DMS53 (cell line): ENCODE results near the gene GTF2A1L.
"Not testable (repeated sequence)": the region's sequence is repeated elsewhere in the genome, so short reads cannot be mapped to it uniquely, and the experiment has no call there.

ENCODE experiments used
- DNase-seq: peaks from one replicate; lab custom pipeline; 2025; lab: John Stamatoyannopoulos, UW

The GTF2A1L gene

DNA sequence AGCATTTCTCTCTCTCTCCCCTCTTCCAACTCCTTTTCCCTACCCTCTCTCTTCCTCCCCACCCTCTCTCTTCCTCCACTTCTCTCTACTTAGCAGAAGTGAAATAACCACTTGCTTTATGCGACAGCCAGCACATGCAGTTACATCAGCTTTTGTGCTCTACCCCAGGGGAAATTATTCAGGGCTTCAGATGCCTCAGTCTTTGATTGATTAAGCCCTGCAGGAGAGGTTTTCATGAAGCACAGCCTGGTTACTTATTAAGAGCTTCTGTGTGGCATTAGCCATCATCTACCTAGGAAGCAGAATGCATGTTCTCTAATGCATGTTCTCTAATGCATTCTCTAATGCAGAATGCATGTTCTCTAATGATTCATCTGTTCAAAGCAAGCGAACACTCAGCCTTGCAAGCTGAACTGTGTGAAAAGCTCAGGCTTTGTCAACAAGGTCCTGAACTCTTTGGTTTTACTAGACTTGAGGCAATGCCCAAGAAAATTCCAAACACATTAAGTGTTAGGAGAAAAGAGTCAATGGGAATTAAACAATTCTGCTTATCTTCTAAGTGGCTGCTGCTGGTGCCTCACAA lies 81.8 kb downstream of the GTF2A1L start:
- no peak for DNase-seq

DNA sequence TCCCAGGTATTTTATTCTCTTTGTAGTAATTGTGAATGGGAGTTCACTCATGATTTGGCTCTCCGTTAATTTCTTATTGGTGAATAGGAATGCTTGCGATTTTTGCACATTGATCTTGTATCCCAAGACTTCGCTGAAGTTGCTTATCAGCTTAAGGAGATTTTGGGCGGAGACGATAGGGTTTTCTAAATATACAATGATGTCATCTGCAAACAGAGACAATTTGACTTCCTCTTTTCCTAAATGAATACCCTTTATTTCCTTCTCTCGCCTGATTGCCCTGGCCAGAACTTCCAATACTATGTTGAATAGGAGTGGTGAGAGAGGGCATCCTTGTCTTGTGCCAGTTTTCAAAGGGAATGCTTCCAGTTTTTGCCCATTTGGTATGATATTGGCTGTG lies 86.0 kb downstream of the GTF2A1L start:
- DNase-seq = not testable (repeated sequence)

- DNase-seq = peak; percentile 81
Measured at GRCh38 chr2:48707466-48707865, 89.8 kb downstream of the GTF2A1L start.

DNA sequence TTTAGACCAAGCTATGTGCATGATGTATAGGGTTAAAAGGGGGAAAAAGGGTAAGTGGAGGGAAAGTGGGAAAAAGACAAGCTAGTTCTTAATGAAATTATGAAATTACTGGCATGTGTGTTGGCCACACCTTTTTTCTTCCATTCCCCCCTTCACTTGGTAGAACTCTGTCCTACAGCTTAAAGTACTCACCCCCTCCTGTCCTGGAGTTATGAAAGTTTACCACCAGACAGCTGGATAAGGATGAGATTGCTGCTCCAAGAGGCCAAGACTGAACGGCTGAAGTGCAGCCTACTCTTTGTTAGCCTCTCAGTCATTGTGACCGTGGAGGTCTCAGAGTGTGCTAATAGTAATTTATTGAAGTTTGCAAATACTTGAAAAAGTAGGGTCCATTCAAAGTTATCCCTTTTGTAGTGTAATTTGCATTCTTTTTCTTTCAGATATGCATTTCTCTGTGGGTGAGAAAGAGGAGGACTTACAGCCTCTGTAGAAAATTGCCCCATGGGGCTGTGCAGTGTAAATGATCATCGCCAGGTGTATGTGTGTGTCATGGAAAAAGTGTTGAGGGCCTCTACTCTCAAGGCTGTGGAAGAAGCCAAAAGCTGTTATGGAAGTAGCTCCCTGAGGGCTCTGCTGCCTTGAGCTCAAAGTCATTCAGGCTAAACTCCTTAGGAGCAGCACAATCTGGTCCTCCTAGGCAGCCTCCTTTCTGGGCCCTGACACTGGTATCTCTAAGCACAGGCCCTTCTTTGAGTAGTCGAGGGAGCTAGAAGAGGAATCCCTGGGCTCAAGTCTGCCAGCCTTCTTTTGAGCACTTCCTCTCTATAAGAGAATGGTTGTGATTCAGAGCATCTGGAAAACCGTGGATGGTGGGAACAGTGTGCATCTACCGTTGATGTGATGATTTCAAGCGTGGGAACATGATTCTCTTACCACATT lies 91.7 kb downstream of the GTF2A1L start:
- no peak for DNase-seq

GRCh38 chr2:48711343-48711742 lies 93.7 kb downstream of the GTF2A1L start:
- DNase-seq = no peak

DNA sequence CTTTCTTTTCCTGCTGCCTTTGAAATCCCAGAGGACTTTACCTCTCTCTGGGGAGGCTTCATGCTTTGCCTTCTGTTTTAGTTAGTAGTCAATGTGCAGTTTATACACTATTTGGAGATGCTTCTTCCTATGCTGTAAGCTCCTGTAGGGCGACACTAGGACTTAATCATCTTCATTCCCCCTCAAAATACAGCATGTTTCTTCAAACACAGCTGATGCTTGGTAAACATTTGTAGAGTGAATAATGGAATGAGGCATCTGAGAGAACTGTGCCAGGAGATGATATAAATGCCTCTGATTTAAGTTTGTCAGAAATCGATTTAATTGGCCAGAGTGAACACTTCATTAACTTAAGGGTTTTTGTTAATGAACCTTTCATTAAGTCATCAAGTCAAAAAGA lies 94.5 kb downstream of the GTF2A1L start:
- peak; percentile 25 for DNase-seq

- DNase-seq = no peak
Measured at GRCh38 chr2:48713647-48714046, 96.0 kb downstream of the GTF2A1L start.

DNA sequence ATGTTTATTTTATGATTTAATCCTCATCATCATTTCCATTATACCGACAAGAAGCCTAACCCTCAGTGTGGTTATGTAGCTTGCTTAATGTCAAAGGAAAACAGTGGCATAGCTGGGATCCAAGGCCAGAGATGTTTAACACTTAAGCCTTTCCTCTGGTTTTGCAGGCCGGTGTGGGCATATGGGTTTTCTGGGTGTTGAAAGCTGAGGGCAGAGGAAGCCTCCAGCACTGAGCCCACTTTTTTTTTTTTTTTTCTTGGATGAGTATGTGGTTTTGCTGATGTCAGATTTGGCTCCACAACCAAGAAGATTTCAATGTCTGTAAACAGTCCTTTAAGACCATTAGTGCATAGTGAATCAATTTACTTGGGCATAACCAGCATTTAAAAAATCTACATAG lies 96.6 kb downstream of the GTF2A1L start:
- no peak for DNase-seq

DNA sequence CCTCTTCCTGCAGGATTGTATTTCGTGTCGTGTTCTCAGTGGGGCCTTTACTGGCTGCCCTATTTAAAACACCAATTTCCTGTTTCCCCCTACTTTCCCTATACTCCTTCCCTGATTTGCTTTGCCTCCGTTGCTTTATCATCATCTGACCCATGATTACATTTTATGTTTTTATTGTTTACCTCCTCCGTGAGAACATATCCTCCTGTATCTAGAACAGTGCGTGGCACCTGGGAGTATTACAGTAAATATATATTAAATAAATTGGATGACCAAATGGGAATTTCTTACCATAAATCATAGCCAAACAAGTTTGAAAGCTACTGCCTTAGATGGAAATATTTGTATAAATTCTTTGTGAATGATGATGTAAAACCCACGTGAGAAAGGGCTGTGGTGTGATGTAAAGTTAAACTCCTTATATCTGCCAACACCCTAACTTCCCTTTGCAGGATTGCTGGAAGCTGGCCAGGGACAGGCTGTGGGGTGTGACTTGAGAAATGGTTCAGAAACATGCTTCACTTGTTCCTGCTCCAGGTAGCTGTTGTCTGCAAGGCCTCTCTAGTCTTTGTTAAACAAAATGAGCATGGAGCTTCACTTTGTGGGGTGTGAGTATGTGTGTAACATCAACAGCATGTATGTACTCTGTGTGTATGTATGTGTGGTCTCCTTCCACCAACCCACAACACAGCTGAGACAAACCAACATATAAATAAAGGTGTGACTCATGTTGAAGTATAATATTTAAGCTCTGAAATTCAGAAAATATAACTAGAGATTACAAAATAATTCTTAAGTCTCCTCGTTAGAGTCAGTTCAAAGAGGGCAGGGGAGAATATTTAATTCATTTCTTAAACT lies 97.6 kb downstream of the GTF2A1L start:
- peak; percentile 8 for DNase-seq

- DNase-seq = no peak
Measured at GRCh38 chr2:48715956-48716355, 98.3 kb downstream of the GTF2A1L start.

GRCh38 chr2:48717846-48718245 lies 100.2 kb downstream of the GTF2A1L start:
- DNase-seq = no peak

DNA sequence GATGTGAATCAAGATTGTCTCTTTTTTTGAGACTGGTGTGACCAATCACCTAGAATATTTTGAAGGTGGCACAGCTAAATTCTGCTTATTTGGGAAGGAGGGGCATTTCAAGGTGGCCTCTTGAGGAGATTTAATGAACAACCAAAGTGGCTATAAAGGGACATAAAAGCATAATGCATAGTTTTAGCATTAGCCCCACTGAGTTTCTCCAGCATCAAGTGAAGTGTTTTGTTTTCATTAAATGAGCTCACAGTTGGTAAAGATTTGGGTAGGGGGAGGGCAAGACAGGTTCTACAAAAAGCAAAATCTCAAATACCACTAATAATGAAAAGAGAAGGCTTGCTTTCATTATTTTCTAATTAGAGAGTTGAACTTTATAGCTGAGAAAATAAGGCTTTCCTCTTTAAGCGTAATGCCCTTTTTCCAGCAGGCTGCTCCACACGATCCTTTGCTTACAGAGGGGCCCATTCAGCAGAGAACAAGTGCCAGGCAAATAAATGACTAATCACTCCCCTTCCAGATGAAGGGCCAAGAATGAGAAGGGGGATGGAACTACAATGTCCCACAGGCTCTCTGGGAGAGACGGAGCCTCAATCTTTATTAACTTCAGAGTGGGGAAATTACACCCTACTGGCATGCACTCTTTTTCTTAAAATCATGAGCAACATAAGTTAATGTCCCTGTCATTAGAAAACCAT lies 102.0 kb downstream of the GTF2A1L start:
- peak; percentile 93 for DNase-seq

DNA sequence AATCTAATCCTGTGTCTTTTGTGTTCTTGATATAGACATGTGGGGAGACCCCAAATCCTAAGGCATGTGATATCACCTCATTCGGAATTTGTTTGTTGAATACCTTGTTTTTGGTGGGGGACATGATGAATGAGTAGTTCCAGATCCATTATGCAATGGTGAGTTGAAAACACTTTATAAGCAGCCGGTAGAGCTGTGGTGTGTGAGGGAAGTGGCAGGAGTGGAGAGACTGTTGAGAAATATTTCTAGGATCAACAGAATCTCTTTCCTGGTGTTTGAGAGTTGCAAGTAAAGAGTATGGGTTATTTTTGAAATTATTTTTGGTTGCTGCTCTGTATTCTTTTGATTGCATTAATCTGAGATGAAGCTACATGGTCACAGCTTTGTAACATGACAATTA lies 103.5 kb downstream of the GTF2A1L start:
- DNase-seq = no peak

- DNase-seq = no peak
Measured at GRCh38 chr2:48722391-48722790, 104.7 kb downstream of the GTF2A1L start.

GRCh38 chr2:48723129-48723528 lies 105.5 kb downstream of the GTF2A1L start:
- DNase-seq = no peak

DNA sequence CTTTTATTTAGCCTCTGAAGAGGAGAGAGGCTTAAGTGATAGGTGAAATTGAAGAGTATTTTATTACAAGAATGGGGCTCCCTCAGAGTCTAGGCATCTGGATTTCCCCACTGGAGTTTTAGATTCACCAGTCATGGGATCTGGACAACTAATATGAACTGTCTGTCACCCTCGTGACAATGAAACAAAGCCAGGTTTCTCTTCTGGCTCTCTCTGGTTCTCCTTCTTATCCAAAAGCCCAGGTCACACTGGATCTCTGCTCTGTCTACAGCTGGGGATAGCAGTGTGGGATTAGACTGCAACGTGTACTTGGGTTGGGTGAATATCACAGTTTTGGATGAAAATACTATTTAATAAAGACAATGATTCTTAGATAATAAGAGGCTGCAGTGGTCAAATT lies 106.6 kb downstream of the GTF2A1L start:
- DNase-seq = no peak

- peak; percentile 8 for DNase-seq
Measured at GRCh38 chr2:48725696-48726494, 108.2 kb downstream of the GTF2A1L start.

- peak; percentile 42 for DNase-seq
Measured at GRCh38 chr2:48727560-48727959, 109.9 kb downstream of the GTF2A1L start.

- DNase-seq = no peak
Measured at GRCh38 chr2:48728295-48728694, 110.6 kb downstream of the GTF2A1L start.

- peak; percentile 11 for DNase-seq
Measured at GRCh38 chr2:48728840-48729239, 111.2 kb downstream of the GTF2A1L start.
